ENCODE data around the gene FOSL2.

FOSL2 gene

DNA sequence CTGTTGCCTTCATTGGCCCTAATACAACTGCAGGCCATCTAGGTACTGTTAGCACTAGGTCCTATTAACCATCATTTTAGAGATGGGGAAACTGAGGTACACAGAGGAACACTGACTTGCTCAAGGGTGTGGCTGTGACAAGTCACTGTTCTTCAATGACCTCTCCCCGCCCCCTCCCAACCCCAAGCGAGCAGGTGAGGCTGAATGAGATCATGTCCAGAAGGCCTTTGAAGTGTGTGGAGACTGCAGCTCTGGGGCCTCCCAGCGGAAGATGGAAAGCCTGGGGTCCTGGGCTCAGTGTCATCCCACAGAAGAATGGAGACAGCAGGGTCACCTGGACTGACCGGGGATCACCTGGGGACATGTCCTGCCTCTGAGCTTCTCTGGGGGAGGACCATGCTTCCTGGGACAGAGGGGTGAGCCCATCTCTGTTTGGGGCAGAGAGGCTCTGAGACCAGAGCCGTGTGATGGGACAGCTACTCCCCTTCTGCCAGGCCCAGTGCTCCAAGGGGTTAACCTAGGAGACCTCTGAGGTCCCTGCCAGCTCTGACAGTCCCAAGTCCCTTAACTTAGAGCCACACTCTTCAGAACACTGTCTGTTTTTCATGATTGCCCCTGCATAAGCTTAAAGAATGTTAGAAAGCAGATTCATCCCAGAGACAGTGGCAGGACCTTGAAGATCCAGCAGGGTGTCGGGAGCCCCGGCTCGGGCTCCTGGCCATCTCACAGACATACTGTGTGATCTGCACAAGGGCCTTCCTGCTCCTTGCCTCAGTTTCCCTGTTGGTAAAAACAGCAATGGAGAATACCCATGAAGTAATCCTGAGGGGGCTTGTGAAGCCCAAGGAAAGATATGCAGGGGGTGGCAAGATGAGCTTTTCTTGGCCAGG, 16.7 kb upstream of the FOSL2 start:
- DNase-seq = no peak

DNA sequence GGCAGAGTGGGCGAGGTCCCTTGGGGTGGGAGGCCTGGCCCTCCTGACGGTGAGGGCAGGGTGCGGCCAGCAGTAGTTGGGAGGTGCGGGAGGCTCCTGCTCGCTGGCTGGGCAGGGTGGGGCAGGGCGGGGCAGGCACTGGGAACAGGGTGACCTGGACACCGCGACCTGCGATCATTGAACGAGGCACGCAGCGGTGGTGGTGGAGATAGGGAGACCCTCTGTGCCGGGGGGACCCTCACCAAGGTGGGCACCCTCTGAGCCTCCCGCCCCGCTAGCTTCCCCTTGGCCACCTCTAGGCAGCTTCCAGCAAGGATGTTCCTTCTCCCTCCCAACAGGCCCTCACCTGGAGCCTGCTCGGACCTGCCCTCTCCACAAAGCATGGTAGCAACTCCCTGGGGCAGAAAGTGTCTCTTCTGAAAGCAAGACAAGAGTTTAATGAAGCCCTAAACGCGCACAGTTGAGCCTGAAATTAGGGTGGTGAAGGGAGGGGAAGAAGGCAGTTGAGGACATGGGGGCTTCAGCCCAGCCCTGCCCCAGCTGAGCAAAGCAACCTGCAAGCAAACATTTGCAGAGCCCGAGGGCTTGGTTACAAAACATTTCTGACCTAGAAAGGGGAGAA, 15.4 kb upstream of the FOSL2 start:
- no peak for DNase-seq

DNA sequence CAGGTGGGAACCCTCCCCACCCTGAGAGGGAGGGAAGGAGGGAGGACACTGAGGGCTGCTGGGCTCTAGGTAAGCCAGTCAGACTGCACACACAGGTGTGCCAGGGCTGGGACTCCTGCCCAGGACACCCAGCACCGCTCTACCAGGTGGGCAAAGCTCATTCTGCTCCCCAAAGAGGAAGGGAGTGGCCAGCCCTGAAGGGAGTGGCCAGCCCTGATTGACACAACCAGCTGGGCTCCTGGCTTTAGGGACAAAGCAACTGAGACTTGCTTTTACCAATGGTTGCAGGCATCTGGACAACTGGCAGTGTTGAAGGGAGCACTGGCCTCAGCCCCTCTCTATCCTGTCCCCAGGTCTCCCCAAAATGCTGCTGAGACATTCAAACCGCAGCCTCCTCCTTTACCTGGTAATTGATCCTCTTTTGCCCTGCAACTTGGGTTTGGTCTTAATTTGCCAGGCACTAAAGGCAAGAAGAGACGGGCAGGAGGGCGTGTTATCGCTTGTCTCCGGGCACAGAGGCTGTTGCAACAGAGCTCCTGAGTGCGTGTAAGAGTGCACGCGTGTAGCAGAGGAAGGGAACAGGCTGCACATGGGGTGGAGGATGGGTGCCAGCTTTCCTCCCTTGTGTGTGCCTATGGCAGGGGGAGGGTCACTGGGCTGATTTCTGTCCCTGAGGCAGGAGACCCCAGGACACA, 14.5 kb upstream of the FOSL2 start:
- no peak for DNase-seq

DNA sequence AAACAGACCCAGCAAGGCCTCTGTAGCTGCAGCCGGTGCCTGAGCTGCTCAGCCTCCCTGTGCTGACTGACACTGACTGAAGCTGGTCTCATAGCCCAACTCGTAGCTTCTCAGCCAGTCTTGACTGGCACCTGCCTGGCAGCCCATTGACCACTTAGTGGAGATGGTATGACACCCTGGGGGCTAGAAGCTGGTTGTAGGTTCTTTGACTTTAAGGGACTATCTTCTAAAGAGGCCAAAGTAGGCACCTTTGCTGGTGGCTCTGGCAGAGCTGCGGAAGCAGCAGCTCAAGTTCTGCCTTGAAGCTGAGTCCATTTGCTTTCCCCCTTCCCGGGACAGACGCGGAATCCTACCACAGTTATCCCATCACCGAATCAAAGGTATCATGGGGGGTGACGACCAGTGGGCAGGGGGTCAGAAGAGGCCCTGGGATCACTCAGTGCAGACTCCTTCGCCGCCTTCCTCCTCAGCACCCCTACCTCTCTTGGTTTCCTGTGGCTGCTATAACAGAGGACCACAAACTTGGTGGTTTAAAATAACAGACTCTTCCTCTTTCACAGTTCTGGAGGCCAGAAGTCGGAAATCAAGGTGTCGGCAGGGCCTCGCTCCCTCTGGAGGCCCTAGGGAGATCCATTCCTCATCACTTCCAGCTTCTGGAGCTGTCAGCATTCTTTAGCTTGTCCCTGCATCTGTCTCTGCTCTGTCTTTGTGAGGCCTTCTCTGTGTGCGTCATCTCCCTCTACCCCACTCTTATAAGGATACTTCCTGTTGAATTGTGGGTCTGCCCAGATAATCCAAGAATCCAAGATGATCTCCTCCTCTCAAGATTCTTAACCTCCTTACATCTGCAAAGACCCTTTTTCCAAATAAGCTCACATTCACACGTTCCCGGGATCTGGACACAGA, 13.7 kb upstream of the FOSL2 start:
- DNase-seq = no peak

DNA sequence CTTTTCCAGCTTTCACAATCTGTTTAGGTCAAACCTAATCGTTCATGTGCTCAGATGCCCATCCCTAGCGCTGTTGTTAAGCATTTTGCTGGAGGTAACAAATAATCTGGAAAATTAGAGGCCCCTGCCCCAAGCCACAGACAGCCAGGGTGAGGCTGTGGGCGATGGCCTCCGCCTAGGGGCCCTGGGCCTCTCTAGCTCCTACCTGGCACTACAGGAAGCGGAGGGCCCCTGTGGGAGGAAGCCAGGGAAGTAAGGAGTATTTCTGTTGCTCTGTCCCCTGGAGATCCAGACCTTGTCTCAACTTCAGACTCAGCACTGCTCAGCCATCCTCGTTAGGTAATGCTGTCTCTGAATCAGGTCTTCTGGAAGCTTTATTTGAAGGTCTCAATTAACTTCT, 12.4 kb upstream of the FOSL2 start:
- no peak for DNase-seq

DNA sequence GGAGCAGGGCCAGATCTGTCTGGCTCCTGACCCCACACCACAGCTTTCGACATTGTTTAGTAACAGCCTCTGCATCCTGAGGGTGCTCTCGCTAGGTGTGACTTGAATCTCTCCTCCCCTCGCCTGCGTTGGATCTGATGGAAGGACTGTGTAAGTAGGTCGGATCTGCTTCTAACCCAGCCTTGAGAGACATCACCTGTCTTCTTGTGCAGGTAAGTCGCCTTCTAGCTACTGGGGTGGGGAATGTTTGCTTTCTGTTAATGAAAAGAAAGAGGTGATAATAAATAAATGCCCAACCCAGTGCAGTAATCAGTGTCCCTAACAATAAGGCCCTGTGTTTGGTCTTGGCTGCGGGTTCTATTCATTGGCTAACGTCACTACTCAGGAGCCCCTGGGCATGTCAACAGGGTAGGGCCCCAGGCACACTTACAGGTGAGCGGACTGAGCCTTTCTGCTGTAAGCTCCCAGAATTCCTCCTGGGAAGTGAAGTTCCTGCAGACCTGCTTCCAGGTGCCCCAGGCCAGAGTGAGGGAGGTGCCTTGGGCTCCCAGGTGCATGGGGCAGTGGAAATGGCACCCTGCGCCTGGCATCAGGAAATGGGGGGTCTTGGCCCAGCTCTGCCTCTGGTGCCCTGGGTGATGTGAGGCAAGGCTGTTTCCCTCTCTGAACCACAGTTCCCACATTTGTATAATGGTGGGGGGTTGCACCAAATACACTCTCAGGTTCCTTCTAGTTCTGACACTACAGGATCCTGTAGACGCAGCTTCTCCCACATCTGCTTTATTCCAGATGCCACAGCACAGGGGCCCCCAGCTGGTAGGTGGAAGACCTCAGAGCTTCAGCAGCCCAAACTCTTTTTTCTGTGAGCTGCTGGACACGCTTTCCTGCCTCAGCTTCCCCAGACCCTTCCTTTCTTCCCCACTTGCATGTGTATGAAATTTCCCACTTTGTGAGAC, 11.2 kb upstream of the FOSL2 start:
- DNase-seq = no peak

DNA sequence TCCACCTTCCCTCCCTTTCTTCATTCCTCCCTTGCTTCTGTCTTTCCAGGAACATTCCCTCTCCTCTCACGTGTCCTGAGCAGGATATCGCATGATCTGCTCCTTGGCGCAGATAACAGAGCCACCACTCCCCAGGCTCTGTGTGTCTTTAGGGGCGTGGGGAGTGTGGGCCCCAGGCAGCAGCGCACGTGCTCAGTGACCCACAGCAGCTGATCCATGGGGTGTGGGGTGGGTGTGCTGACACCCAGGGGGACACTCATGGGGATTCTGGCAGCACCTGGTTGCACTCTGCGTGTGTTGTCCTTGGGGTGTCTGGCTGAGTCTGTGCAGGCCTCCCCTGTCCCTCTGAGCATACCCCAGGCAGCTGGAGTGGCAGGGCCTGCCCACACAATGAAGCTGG, 9.9 kb upstream of the FOSL2 start:
- no peak for DNase-seq

DNA sequence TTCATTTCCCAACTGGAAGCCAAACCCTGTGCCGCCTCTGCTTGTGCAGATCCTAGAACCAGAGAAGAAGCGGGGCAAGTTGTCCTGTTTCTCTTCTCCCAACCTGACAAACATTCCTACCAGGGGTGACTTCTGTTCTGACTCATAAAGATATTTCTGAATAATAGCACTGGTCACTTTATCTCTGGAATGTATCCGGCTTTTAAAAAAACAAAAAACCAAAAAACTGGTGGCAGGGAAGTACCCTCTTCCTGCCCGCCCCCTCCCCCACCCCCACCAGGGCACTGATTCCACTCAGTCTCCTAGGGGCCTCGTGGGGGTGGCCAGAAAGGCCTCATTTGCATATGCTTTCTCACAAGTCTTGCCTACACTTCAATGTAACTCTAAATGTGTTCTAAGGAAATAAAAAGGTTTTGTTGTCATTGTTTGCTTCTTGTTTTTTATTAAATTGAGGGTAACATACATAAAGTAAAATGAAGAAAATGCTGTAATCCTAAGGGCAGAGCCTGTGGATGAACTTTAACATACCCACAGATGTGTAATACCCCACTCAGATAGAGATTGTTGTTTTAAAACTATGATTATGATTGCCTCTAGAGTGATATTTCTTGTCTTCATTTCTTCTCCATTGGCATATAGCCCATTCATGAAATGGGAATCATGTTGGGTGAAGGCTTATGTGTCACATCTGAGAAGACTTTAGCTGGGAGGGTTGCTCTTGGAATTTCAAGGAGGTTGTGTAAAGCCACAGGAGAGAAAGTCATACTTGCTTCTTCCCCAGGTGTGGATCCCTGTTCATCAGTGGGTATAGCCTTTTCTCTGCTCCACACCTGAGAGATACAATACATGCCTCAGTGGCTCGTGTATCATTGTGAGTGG, 5.3 kb upstream of the FOSL2 start:
- DNase-seq = peak; percentile 57

DNA sequence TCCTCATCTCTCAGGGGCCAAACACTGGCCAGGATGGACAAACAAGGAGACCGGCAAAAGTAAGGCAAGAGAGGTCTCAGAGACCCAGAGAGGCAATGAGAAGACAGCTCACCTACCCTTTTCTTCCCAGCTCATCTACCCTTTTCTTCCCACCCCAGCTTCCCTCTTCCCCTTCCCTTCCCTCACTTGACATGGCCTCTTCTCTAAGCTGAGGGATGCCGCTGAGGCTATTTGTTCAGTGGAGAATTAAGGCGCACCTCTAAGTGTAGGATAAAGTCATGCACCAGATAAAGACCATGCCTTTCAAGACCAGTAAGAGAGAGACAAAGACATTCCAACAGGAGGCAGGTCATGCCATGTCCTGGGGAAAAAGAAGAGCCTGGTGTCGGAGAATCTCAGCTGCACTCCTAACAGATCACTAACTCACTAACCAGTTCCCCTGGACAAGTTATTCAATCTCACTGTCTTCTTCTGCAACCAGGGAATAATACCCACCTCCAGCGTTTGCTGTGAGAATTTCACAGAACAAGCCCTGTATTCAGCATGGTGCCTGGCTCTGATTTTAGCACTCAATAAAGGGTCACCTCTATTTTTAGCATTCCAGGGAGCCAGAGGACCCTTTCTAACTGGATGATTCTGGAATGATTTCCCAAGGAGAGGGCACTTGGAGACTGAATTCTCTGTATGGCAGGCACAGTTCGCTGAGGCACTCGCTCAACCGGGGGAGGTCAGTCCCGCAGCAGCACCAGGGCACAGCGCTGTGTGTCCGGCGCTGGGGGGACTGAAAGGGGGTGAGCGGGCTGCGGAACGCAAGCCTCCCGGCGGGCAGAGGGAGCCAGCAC, 3.0 kb upstream of the FOSL2 start:
- no peak for DNase-seq

DNA sequence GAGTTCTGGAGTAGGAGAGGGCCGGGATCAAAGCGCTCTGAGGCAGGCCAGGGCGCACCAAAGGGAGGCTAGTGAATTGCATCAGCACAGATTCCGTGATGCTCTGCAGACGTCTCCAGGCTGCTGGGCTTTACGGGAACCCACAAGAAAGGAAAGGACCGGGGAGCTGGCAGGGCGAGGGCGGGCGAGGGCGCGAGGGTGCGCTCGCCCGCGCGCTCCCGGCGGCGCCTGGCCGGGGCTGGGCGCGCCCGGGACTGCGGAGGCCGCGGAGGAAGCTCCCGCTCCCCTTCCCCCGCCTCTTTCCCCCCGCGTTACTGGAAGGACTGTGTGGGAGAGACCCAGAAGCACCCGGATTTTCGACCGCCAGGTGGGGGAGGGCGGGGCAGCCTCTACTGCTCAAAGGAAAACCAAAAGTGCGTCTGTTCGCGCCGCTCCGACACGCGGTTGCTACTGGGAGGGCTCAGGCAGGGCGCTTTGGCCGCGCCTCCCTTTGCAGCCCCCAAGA, 2.4 kb upstream of the FOSL2 start:
- DNase-seq = peak; percentile 95

DNA sequence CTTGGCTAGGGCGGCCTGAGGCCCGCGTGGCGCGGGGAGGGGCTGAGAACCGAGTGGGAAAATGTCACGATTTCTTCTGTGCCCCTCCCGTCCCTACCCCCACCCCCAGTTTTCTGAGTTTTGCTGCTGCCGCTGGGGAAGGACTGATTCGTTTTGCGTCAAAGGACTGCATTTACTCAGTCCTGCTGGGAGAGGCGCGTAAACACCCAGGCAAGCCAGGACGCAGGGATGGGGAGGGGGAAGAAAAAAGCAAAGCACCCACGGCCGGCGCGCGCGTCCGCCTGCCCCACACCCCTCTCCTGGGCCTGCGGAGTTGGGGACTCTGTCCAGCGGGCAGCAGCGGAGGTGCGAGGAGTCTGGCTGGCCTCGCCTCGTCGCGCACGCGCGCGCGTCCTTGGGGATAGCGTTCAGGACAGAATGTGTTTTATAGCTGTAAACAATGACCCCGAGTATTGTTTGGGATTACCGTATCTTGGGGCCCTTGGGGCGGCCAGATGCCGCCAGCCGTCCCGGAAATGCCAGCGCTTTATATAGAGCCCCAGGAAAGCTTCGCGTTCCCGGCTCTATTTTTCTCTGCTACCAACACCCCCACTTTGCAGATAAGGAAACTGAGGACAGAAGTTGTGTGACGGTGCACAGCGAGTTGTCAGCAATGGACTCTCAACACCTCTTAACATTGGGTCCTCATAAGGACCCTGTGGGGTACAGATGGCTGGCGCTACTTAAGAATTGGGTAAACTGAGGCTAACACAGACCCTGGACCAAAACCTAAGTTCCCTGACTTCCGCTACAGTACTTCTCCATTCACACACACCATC, 1.7 kb upstream of the FOSL2 start:
- DNase-seq = peak; percentile 66

DNA sequence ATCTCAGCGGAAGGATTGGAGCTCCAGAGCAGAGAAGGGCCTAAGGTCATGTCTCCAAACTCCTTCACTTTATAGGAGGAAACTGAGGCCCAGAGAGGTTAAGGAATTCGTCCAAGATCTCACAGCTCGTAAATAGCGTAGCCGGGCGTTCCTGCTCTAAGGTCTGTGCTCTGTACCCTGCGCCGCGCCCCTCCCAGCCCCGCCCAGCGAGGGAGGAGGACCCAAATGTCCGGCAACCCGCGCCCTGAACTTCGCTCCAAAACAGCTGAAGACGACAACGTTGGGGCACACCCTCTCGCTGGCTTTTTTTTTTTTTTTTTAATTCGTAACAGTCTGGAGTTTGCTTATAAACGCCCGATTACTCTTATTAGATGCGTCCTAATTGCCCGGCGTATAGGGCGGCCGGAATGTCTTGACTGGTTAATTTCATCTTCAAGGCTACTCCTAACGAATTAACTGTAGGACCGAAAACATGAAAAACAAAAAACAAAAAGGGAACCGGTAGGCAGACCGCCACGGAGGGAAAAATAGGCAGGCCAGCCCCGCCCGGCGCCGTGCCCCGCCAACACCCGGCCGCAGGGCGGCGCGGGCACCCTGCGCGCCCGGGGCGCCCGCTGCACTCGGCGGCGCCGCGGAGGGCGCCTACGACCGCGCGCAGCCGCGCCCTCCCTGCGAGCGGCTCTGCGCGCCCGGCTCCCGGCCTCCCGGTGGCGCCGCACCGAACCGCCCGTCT, 928 bp upstream of the FOSL2 start:
- peak; percentile 85 for DNase-seq

DNA sequence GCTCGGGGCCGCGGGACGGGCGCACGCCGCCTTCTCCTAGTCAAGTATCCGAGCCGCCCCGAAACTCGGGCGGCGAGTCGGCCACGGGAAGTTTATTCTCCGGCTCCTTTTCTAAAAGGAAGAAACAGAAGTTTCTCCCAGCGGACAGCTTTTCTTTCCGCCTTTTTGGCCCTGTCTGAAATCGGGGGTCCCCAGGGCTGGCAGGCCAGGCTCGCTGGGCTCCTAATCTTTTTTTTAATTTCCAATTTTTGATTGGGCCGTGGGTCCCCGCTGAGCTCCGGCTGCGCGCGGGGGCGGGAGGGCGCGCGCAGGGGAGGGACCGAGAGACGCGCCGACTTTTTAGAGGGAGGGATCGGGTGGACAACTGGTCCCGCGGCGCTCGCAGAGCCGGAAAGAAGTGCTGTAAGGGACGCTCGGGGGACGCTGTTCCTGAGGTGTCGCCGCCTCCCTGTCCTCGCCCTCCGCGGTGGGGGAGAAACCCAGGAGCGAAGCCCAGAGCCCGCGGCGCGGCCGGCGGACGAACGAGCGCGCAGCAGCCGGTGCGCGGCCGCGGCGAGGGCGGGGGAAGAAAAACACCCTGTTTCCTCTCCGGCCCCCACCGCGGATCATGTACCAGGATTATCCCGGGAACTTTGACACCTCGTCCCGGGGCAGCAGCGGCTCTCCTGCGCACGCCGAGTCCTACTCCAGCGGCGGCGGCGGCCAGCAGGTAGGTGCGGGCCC, 617 bp downstream of the FOSL2 start:
- DNase-seq = peak; percentile 64

DNA sequence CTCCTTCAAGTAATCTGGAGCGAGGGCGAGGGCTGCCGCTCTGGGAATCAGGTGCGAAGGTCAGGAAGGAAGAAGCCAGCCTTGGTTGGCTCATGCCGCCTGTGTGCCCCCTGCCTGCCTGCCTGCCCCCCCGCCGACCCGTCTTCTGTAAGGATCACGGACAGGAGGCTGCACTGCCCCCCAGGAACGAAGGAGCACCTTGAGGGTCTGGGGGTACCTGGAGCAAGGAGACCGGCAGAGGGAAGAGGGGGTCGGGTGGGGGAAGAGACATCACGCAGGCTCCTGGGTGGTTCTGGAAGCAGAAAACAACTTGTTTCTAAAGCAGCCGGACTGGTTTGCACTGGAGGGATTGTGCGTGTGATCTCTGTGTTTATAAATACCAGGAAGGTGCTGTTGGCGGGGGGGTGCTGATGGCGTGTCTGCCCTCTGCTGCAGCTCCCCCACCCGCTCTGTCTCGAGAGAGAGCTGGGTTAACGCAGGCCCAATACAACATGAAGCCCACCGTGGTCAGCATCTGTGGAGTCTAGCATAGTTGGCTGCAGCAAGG, 1.7 kb downstream of the FOSL2 start:
- DNase-seq = no peak

DNA sequence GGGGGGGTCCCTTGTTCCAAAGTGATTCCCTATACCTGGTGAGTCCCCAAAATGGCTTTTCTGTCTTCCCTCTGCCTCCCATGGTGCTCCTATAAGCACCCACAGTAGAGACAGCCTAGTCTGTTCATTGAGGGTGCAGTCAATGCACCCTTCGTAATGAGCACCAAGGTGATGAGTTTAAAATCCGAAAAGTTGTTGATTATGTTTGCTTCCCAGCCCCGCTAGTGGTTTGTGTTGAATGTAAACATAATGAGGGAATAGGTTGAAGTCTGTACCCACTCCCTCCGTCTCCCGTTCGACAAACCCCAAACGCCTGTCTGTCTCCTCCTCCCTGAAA, 2.3 kb downstream of the FOSL2 start:
- no peak for DNase-seq

DNA sequence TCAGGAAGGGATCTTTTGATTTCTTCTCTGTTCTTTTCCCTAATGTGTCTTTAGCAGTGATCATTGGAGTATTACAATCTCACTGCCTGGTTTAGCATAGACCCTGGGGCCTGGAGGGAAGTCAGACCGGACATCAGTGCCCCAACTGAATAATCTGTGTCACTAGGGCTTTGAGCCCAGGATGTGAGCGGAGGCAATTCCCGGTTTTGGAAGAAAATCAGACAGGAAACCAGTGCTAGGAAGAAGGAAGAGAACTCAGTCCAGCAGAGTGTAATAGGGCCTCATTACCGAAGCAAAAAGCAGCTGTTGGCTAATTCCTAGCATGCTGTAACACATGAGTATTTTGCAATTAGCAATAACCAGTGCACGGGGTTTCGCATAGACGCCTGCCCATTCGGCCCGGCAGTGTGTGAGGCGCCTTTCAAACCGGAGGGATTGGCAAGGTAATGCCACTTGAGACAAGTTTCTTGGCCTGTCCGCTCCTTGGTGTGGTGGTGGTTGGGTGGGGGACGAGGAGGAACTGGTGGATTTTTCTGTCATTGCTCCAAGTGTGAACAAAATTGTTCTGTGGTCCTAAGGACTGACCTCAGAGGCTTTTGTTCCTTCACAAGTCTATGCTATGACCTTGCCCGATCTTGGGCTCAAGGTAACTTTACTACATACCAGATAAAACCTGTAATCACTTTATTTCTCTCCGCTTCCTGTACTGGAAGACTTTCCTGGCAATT, 2.8 kb downstream of the FOSL2 start:
- DNase-seq = peak; percentile 25

Measured in NCI-H226 (cell line).